ENCODE measurements around the gene PANK3.

PANK3 gene

DNA sequence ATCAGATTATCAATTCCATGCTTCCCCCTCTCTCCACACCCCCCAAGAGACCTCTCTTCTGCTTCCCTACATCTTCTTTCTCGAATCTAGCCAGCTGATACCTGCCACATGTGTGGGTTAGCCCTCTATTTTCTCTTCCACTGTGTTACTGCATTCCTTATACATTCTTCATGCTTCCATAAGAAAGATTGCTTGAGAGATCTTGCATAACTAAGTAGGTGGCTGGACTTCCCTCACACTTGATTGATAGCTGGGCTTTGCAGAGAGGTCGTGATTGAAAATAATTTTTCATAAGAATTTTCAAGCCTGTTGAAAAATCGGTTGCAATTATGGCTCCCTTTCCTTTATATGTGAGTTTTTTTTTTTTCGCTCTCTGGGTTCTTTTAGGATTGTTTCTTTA is 33.0 kb upstream of the PANK3 start:
- TF ChIP-seq CTCF (IDR thresholded peaks at IDR 0.05), result no peak

GRCh38 chr5:168611165-168611564 is 32.0 kb upstream of the PANK3 start:
- no peak for TF ChIP-seq CTCF (IDR thresholded peaks at IDR 0.05)

DNA sequence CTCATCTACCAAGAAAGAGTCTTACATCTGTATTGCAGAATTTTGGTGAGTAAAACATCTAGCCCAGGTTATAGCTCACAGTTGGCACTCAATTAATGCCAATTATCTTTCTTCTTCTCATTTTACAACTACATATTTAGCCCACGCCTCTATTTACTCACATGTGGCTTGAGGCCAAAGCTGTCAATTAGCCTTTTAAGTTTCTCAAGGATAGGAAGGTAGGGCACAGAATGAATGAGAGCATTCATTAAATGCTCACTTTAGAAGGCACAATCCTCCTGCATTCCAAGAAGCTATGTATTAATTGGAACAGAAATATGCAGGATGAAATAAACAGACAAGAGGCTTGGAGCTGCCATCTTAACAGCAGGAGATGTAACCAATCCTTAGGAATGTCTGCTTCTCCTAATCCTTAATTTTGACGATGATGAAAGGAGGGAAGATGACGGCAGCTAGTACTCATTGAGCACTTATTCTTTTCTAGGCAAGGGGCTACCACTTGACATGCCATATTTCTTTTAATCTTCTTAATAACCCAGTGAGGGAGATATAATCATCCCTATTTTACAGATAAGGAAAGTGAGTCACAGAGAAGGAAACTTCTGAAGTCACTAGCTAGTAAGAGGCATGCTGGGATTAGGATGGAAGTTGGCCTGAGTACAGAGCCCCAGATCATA is 30.8 kb upstream of the PANK3 start:
- no peak for TF ChIP-seq CTCF (IDR thresholded peaks at IDR 0.05)

DNA sequence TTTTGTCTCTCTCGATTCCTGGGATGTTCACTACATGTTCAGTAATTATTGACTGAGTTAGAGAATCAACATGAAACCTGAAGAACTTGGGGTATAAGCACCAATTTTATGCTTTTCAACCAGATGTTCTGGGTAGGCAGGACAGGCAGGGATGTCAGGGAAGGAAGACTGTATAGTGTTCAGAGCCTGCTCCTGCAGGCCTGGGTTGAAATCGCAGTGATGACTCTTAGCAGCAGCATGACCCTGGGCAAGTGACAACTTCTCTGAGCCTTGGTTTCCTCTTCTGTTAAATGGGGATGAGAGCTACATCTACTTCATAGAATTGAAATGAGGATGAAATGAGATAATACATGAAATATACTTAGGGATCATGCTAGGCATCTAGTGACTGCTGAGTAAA is 29.7 kb upstream of the PANK3 start:
- no peak for TF ChIP-seq CTCF (IDR thresholded peaks at IDR 0.05)

DNA sequence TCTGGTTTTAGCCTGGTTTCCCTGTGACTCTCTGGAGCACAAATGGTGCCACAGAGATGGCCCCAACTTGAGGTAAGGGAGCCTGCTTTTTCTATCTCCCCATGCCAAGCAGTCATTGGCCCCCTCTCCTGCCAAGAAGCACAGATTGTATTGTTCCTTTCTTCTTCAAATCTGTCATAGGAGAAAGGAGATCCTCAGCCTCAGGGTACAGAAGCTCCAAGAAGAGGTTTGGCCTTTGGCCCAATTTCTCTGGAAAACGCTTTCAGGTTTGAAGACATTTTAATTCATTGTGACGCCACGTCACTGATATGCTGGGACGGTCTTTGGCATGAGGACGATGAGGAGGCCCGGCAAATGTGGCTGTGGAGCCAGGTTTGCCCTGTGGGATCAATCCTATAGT is 29.2 kb upstream of the PANK3 start:
- TF ChIP-seq CTCF (IDR thresholded peaks at IDR 0.05), result no peak

DNA sequence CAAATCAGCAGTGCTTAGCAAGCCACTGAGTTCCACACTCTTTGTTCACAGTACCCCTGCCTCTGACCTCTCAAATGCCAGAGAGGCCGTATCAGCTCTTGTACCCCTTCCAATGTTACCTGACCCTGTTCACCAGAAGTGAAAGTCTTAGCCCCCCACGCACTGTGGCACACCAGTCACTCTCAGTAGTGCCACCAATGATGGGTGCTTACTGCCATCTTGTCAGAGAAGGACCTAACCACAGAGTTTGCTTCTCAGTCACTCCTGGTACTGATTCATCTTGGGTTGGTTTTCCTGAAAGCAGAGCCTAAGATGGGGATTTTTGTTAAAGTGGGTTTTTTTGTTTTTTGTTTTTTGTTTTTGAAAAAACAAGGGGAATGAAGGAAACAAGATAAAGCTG is 28.8 kb upstream of the PANK3 start:
- TF ChIP-seq CTCF (IDR thresholded peaks at IDR 0.05), result no peak

DNA sequence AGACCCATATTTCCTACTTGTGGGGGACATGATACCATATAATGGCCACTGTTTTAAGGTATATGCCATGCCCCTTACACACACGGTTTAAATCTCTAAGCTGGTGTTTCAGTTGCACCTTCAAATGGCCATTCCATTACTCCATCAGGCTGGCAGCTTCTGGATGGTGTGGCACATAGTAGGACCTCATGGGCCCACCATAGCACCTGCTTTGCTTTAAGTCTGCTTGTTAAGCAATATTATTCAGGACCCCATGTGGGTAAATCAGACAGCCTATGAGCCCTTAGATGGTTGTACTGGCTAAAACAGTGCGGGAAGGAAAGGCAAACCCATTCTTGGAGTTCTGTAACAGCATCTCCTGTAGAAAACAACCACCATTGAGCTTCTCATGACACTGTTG is 27.4 kb upstream of the PANK3 start:
- no peak for TF ChIP-seq CTCF (IDR thresholded peaks at IDR 0.05)

DNA sequence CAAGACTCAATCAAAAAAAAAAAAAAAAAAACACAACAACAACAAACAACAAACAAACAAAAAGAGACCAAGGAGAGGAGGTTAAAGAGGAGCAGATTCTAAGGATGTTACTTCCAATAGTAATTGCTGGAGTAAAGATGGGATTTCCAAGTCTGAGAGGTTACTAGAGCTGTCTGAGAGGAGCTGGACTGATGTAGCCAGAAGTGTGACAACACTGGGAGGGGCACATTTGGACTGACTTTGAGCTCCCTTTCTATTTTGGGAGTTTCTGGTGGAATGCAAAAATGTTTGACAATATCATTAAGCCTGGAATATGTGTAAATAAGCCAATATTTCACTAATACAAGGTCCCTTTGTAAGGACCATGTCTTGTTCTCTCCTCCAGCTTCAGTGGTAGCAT is 25.3 kb upstream of the PANK3 start:
- TF ChIP-seq CTCF (IDR thresholded peaks at IDR 0.05), result no peak

All from LNCAP (cell line).